Measurements from ENCODE around the gene SV2A. TPM values are rescaled to one million over a fixed set of nuclear protein-coding genes. Genes with fewer than 3 reads are reported as not detected.

SV2A gene
- total RNA-seq, 6 donors from 2014 or later = 0.44 to 1.6 (median 0.98) TPM

- Histone ChIP-seq H3K27me3 (no peaks in the 10 kb centered on the region), H3K9me3 (no peaks in the 10 kb centered on the region), H3K36me3 (no peaks in the 10 kb centered on the region), H3K27ac (no peak overlapping the region), H3K4me1 (peaks cover 5 to 12% (median 10%) of the 10 kb centered on the region in 4 donors), H3K4me3 (no peak overlapping the region)
- TF ChIP-seq EP300 (IDR thresholded peaks at IDR 0.05) (no peak), POLR2A (IDR thresholded peaks at IDR 0.05) (no peak), POLR2AphosphoS5 (IDR thresholded peaks at IDR 0.05) (no peak)
- TF ChIP-seq, protein P1, sequence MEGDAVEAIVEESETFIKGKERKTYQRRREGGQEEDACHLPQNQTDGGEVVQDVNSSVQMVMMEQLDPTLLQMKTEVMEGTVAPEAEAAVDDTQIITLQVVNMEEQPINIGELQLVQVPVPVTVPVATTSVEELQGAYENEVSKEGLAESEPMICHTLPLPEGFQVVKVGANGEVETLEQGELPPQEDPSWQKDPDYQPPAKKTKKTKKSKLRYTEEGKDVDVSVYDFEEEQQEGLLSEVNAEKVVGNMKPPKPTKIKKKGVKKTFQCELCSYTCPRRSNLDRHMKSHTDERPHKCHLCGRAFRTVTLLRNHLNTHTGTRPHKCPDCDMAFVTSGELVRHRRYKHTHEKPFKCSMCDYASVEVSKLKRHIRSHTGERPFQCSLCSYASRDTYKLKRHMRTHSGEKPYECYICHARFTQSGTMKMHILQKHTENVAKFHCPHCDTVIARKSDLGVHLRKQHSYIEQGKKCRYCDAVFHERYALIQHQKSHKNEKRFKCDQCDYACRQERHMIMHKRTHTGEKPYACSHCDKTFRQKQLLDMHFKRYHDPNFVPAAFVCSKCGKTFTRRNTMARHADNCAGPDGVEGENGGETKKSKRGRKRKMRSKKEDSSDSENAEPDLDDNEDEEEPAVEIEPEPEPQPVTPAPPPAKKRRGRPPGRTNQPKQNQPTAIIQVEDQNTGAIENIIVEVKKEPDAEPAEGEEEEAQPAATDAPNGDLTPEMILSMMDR (IDR thresholded peaks at IDR 0.05) = no peak
- 89 to 100% methylated on average over 4 to 5 of the region's 5 CpGs for WGBS, 2 donors
- DNase-seq (no peak), ATAC-seq (ENCODE audit: low FRiP score in 2 of 2) (no peak)
Measured at GRCh38 chr1:149903836-149904491, 13.7 kb downstream of the SV2A start.

DNA sequence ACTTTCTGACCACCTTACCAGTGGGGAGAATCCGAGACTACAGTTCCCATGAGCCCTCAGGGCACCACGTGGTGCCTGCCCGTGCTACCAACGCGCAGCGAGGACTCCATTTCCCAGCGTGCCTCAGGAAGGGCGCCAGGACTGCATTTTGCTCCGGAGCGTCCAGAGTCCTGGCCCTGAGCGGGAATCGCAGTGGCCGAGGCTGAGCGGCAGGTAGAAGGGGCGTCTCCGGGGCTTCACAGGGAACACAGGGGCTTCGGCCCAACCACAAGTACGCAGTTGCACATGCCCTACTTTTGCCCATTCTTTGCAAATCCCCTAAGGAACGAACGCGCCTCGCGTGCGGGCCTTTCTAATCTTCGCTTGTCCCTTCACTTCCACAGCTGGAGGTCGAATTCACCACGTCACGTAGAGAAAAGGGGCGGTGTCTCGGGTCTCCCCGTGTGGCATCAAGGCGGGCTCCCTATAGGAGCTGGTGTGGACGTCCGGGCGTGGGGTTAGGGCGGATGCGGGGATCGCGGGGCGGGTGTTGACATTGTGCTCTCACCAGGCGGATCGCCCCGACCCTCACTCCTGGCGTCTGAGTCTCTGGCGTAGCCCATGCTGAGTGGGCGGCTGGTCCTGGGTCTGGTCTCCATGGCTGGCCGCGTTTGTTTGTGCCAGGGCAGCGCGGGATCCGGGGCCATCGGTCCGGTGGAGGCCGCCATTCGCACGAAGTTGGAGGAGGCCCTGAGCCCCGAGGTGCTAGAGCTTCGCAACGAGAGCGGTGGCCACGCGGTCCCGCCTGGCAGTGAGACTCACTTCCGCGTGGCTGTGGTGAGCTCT, 18.0 kb downstream of the SV2A start, which contains the start of gene BOLA1:
Gene BOLA1, plus strand, starts transcription at position 109 of the 825 bp plus-strand sequence. Its CDS starts 492 bp downstream, at position 601.
- peak; percentile 97 to 100 for ATAC-seq (ENCODE audit: low FRiP score in 2 of 2)

GRCh38 chr1:149896575-149896974, 21.1 kb downstream of the SV2A start:
- H3K9me3 ChIP-seq = no peaks in the 10 kb centered on the region
- no peak for DNase-seq
- no peaks in the 10 kb centered on the region for H3K36me3 ChIP-seq
- no peaks in the 10 kb centered on the region for H3K27me3 ChIP-seq
- H3K27ac ChIP-seq = no peak overlapping the region
- no peak for TF ChIP-seq EP300 (IDR thresholded peaks at IDR 0.05)
- TF ChIP-seq, protein P1 (IDR thresholded peaks at IDR 0.05) = no peak
- TF ChIP-seq POLR2A (IDR thresholded peaks at IDR 0.05) = no peak
- TF ChIP-seq POLR2AphosphoS5 (IDR thresholded peaks at IDR 0.05) = no peak
- 94 to 98% methylated on average over 4 of the region's 4 CpGs for WGBS, 2 donors
- H3K4me1 ChIP-seq = peaks cover 5 to 12% (median 10%) of the 10 kb centered on the region in 4 donors
- H3K4me3 ChIP-seq = no peak overlapping the region
- ATAC-seq (ENCODE audit: low FRiP score in 2 of 2) = no peak

More for the DNA sequence above, 18.0 kb downstream of the SV2A start, which contains the start of gene BOLA1:
- Histone ChIP-seq H3K27ac (peak within 1 kb of the TSS; percentile 86 to 91 (median 88)), H3K27me3 (no peaks in the 10 kb centered on the region), H3K9me3 (no peaks in the 10 kb centered on the region), H3K36me3 (no peaks in the 10 kb centered on the region), H3K4me1 (peaks cover 5 to 12% (median 10%) of the 10 kb centered on the region in 4 donors), H3K4me3 (peak within 1 kb of the TSS; percentile 35 to 64 (median 55))
- peak; percentile 89 to 96 for DNase-seq
- TF ChIP-seq, protein P1 (IDR thresholded peaks at IDR 0.05) = peak in 1 of 6 experiments; percentile 10
- TF ChIP-seq POLR2AphosphoS5 (IDR thresholded peaks at IDR 0.05) (peak; percentile 83 to 95), POLR2A (IDR thresholded peaks at IDR 0.05) (peak in 3 of 4 donors; percentile 78 to 86 (median 84)), EP300 (IDR thresholded peaks at IDR 0.05) (no peak)
- 0 to 8% methylated on average over 1 to 52 of the region's 65 CpGs for WGBS, 2 donors

DNA sequence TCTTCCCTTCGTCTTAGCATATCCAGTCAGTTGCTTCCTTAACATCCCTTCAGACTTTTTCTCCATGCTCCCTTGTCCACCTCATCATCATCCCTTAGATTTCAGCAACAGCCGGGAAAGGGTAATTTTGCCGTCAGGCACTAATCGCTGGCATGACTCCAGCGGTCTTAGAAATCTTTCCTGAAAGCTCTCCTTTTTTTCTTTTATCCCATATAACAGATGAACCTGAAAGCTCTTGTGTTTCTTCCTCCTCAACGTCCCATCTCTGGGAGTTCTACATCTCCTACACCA, 28.7 kb downstream of the SV2A start:
- peak overlapping the region in 3 of 4 donors; percentile 54 to 67 (median 61) for H3K4me3 ChIP-seq
- no peak for ATAC-seq (ENCODE audit: low FRiP score in 2 of 2)
- WGBS, 2 donors = 20 to 42% methylated on average over 6 of the region's 6 CpGs
- DNase-seq = no peak
- TF ChIP-seq POLR2AphosphoS5 (IDR thresholded peaks at IDR 0.05) (no peak), POLR2A (IDR thresholded peaks at IDR 0.05) (no peak), EP300 (IDR thresholded peaks at IDR 0.05) (no peak)
- no peaks in the 10 kb centered on the region for H3K27me3 ChIP-seq
- H3K9me3 ChIP-seq = no peaks in the 10 kb centered on the region
- H3K4me1 ChIP-seq = peaks cover 12 to 19% (median 15%) of the 10 kb centered on the region in 4 donors
- peak overlapping the region; percentile 99 to 100 (median 100) for H3K27ac ChIP-seq
- no peaks in the 10 kb centered on the region for H3K36me3 ChIP-seq
